Measurements from ENCODE around the gene KLHL40.

DNA sequence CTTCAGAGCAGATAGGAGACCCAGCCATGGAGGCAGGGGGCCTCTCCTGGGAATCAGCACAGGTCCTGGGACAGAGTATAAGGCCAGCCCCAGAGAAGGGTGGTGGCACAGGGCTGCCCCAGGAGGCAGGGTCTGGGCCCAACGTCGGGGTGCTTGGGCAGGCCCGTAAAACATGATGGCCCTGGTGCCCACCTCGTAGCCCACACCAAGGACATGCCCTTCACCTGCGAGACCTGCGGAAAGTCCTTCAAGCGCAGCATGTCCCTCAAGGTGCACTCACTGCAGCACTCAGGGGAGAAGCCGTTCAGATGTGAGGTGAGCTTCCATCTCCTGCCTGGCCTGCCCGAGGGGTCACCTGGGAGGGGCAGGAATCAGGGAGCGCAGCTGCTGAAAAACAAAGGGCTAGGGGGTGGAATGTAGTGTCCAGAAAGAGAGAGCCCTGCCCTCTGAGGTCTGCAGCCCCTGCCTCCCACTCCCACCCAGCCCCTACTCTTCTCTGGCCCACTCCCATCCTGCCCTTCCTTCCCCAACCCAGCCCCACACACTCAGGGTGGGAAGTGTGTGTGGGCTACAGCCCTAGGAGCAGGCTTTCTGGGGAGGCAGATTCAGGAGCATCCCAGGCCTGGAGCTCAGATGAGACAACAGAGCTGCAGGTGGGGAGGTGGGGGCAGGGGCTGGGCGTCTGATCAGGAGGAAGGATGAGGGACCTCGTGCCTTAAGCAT lies 22.4 kb upstream of the KLHL40 start:
- no peak for TF ChIP-seq EZH2 (IDR thresholded peaks at IDR 0.05)
- TF ChIP-seq POLR2AphosphoS5 (IDR thresholded peaks at IDR 0.05; ENCODE audit: borderline replicate concordance, low read depth, low read length) = no peak
